ENCODE measurements around the gene ADRA2C.
"Not testable (repeated sequence)": the region's sequence is repeated elsewhere in the genome, so short reads cannot be mapped to it uniquely, and the experiment has no call there.

The ADRA2C gene

GRCh38 chr4:3814838-3815237 is 48.7 kb downstream of the ADRA2C start:
- H3K4me1 ChIP-seq (ENCODE audit: control insufficient read depth in 5 of 5, insufficient read depth in 5 of 5, low read length in 5 of 5); H3K4me3 ChIP-seq (ENCODE audit: low read depth in 1 of 5, low read length in 5 of 5); H3K9ac ChIP-seq (ENCODE audit: low read length in 5 of 5); H3K36me3 ChIP-seq (ENCODE audit: control insufficient read depth in 5 of 5, insufficient read depth in 5 of 5, low read length in 5 of 5); H3K27ac ChIP-seq (ENCODE audit: low read depth, low read length): not testable (repeated sequence)
- Histone ChIP-seq H3K27me3 (ENCODE audit: control insufficient read depth in 5 of 5, insufficient read depth in 4 of 5, low read length in 5 of 5) (peaks cover 10 to 19% (median 17%) of the 10 kb centered on the region in 5 donors), H3K9me3 (ENCODE audit: control insufficient read depth in 5 of 5, low read length in 5 of 5) (peaks cover 0 to 16% (median 6%) of the 10 kb centered on the region in 5 donors)

- Histone ChIP-seq H3K27ac (ENCODE audit: low read depth, low read length) (no peak overlapping the region), H3K27me3 (ENCODE audit: control insufficient read depth in 5 of 5, insufficient read depth in 4 of 5, low read length in 5 of 5) (peaks cover 13 to 22% (median 14%) of the 10 kb centered on the region in 5 donors), H3K9ac (ENCODE audit: low read length in 5 of 5) (no peak overlapping the region), H3K4me1 (ENCODE audit: control insufficient read depth in 5 of 5, insufficient read depth in 5 of 5, low read length in 5 of 5) (no peaks in the 10 kb centered on the region), H3K36me3 (ENCODE audit: control insufficient read depth in 5 of 5, insufficient read depth in 5 of 5, low read length in 5 of 5) (no peaks in the 10 kb centered on the region), H3K4me3 (ENCODE audit: low read depth in 1 of 5, low read length in 5 of 5) (no peak overlapping the region), H3K9me3 (ENCODE audit: control insufficient read depth in 5 of 5, low read length in 5 of 5) (peaks cover 0 to 16% (median 6%) of the 10 kb centered on the region in 5 donors)
These were observed 50.2 kb downstream of the ADRA2C start for GRCh38 chr4:3816256-3816825.

- H3K9ac ChIP-seq (ENCODE audit: low read length in 5 of 5) = no peak overlapping the region
- no peak overlapping the region for H3K27ac ChIP-seq (ENCODE audit: low read depth, low read length)
- peaks cover 15 to 32% (median 21%) of the 10 kb centered on the region in 5 donors for H3K27me3 ChIP-seq (ENCODE audit: control insufficient read depth in 5 of 5, insufficient read depth in 4 of 5, low read length in 5 of 5)
These were observed 51.1 kb downstream of the ADRA2C start for GRCh38 chr4:3816983-3817960.

More at GRCh38 chr4:3816983-3817960, 51.1 kb downstream of the ADRA2C start:
- peaks cover 0 to 16% (median 6%) of the 10 kb centered on the region in 5 donors for H3K9me3 ChIP-seq (ENCODE audit: control insufficient read depth in 5 of 5, low read length in 5 of 5)
- H3K4me1 ChIP-seq (ENCODE audit: control insufficient read depth in 5 of 5, insufficient read depth in 5 of 5, low read length in 5 of 5) = no peaks in the 10 kb centered on the region
- H3K36me3 ChIP-seq (ENCODE audit: control insufficient read depth in 5 of 5, insufficient read depth in 5 of 5, low read length in 5 of 5) = no peaks in the 10 kb centered on the region
- H3K4me3 ChIP-seq (ENCODE audit: low read depth in 1 of 5, low read length in 5 of 5) = no peak overlapping the region
